Liver (tissue), 9 donors: ENCODE results near the gene ASF1B. TPM values are rescaled to one million over a fixed set of nuclear protein-coding genes. Genes with fewer than 3 reads are reported as not detected.

Source experiments
- DNase-seq: peaks from one replicate; pipeline ENCODE4 v3.0.0-alpha.2; 2017; ENCODE audit warnings: low spot score
- H3K27ac ChIP-seq, 2 donors: one replicate each; pipeline ENCODE4 v1.7.0; 2013; ENCODE audit warnings: inconsistent platforms in 2 of 2, low read length in 2 of 2, control low read depth in 1 of 2, low read depth in 1 of 2, mild to moderate bottlenecking in 1 of 2
- H3K27me3 ChIP-seq, 4 donors: one replicate each; pipeline versions ENCODE4 v1.6.1 to v1.7.0; 2013; ENCODE audit warnings: low read length in 3 of 4, inconsistent platforms in 1 of 4, mild to moderate bottlenecking in 1 of 4, moderate library complexity in 1 of 4; ENCODE audit not compliant: control insufficient read depth in 4 of 4, insufficient read depth in 4 of 4
- H3K36me3 ChIP-seq, 4 donors: one replicate each; pipeline versions ENCODE4 v1.6.1 to v1.7.0; 2013; ENCODE audit warnings: low read length in 3 of 4, mild to moderate bottlenecking in 3 of 4, low read depth in 1 of 4, moderate library complexity in 1 of 4; ENCODE audit not compliant: control insufficient read depth in 4 of 4, insufficient read depth in 3 of 4
- H3K4me1 ChIP-seq, 4 donors: one replicate each; pipeline versions ENCODE4 v1.6.1 to v1.7.0; 2013; ENCODE audit warnings: low read length in 3 of 4, mild to moderate bottlenecking in 3 of 4, moderate library complexity in 1 of 4; ENCODE audit not compliant: control insufficient read depth in 4 of 4, insufficient read depth in 4 of 4
- H3K4me3 ChIP-seq, 3 donors: one replicate each; pipeline versions ENCODE4 v1.6.1 to v1.7.0; 2013; ENCODE audit warnings: low read length in 3 of 3, control low read depth in 1 of 3, low read depth in 1 of 3, mild to moderate bottlenecking in 1 of 3
- H3K9ac ChIP-seq, 2 donors: one replicate each; pipeline ENCODE4 v1.7.0; 2013; ENCODE audit warnings: low read length in 2 of 2, mild to moderate bottlenecking in 2 of 2, moderate library complexity in 2 of 2, control low read depth in 1 of 2, low read depth in 1 of 2
- H3K9me3 ChIP-seq, 4 donors: one replicate each; pipeline versions ENCODE4 v1.6.1 to v1.7.0; 2013; ENCODE audit warnings: low read length in 3 of 4; ENCODE audit not compliant: control insufficient read depth in 4 of 4
- CTCF ChIP-seq: fragments of 150-350 bp; IDR thresholded peaks from 2 replicates; pipeline ENCODE4 v1.5.1; 2017; ENCODE audit warnings: improper control_type of control experiment, low read depth, low read length; ENCODE audit not compliant: missing input control
- EGR1 ChIP-seq, 2 donors: IDR thresholded peaks; 2 replicates each; pipeline ENCODE4 v1.6.1; 2016 to 2018; ENCODE audit warnings: antibody characterized with exemption in 2 of 2, low read depth in 2 of 2
- FOXA1 ChIP-seq: IDR thresholded peaks from 2 replicates; pipeline ENCODE4 v1.6.1; 2016; ENCODE audit warnings: antibody characterized with exemption
- FOXA2 ChIP-seq: IDR thresholded peaks from 2 replicates; pipeline ENCODE4 v1.6.1; 2016; ENCODE audit warnings: antibody characterized with exemption
- GABPA ChIP-seq, 2 donors: IDR thresholded peaks in 1 of 2; conservative IDR thresholded peaks in 1 of 2; 2 replicates each; pipeline ENCODE4 v1.6.1; 2016; ENCODE audit warnings: antibody characterized with exemption in 2 of 2, mild to moderate bottlenecking in 1 of 2, moderate library complexity in 1 of 2
- HNF4A ChIP-seq, 2 donors: conservative IDR thresholded peaks; 2 replicates each; pipeline ENCODE4 v1.6.1; 2016; ENCODE audit warnings: antibody characterized with exemption in 2 of 2, mild to moderate bottlenecking in 2 of 2
- HNF4G ChIP-seq: IDR thresholded peaks from 2 replicates; pipeline ENCODE4 v1.6.1; 2016; ENCODE audit warnings: antibody characterized with exemption
- JUND ChIP-seq, 2 donors: IDR thresholded peaks; 2 replicates each; pipeline ENCODE4 v1.6.1; 2016; ENCODE audit warnings: antibody characterized with exemption in 2 of 2
- MAX ChIP-seq: IDR thresholded peaks from 2 replicates; pipeline ENCODE4 v1.6.1; 2016; ENCODE audit warnings: antibody characterized with exemption
- NR2F2 ChIP-seq: IDR thresholded peaks from 2 replicates; pipeline ENCODE4 v1.6.1; 2016; ENCODE audit warnings: antibody characterized with exemption
- RAD21 ChIP-seq, 2 donors: IDR thresholded peaks; 2 replicates each; pipeline ENCODE4 v1.6.1; 2016; ENCODE audit warnings: antibody characterized with exemption in 2 of 2, mild to moderate bottlenecking in 2 of 2
- REST ChIP-seq: IDR thresholded peaks from 2 replicates; pipeline ENCODE4 v1.6.1; 2016; ENCODE audit warnings: antibody characterized with exemption, mild to moderate bottlenecking
- RXRA ChIP-seq, 2 donors: IDR thresholded peaks; 2 replicates each; pipeline ENCODE4 v1.6.1; 2017 to 2018; ENCODE audit warnings: antibody characterized with exemption in 2 of 2, mild to moderate bottlenecking in 1 of 2
- SP1 ChIP-seq: IDR thresholded peaks from 2 replicates; pipeline ENCODE4 v1.6.1; 2018; ENCODE audit warnings: antibody characterized with exemption, mild to moderate bottlenecking
- YY1 ChIP-seq: IDR thresholded peaks from 2 replicates; pipeline ENCODE4 v1.6.1; 2016; ENCODE audit warnings: antibody characterized with exemption, mild to moderate bottlenecking
- ZBTB33 ChIP-seq: IDR thresholded peaks from 2 replicates; pipeline ENCODE4 v1.6.1; 2016; ENCODE audit warnings: antibody characterized with exemption
- WGBS: extraction: QIAGEN DNeasy Blood & Tissue Kit; methylation state at CpG from one replicate; pipeline ENCODE4 v1.1.7; 2013; 5-methylcytosine and 5-hydroxymethylcytosine counted together
- polyA plus RNA-seq, 2 donors: library from polyadenylated mRNA; stranded (reverse) in 1 of 2; unstranded in 1 of 2; fragments of 200-250 nt in 1 of 2; fragments of >200 nt in 1 of 2; fragmentation: Nextera tagmentation in 1 of 2; extraction: Ambion mirVana in 1 of 2; gene quantifications; one replicate each; pipeline versions ENCODE4 v1.2.1 to v1.2.3, GENCODE V29; 2013 to 2015
- total RNA-seq, 2 donors: library from RNA; depleted of rRNA; stranded (reverse); fragments of >200 nt; gene quantifications; one replicate each; pipeline ENCODE4 v1.2.3, GENCODE V29; 2014
- donor health status: healthy.
- donor health status: healthy.
- donor health status: healthy.
- donor health status: healthy.
- donor health status: healthy.

ASF1B gene
- total and polyA plus RNA-seq, 4 donors, result 0.25 to 20.5 (median 1.6) TPM

- Histone ChIP-seq H3K27me3 (no peaks in the 10 kb centered on the region), H3K4me1 (no peaks in the 10 kb centered on the region), H3K36me3 (no peaks in the 10 kb centered on the region), H3K4me3 (no peak overlapping the region), H3K9me3 (no peaks in the 10 kb centered on the region), H3K9ac (no peak overlapping the region), H3K27ac (no peak overlapping the region)
- TF ChIP-seq JUND (IDR thresholded peaks at IDR 0.05), result no peak
- no peak for TF ChIP-seq ZBTB33
- no peak for TF ChIP-seq HNF4A (conservative IDR thresholded peaks at IDR 0.05)
- TF ChIP-seq REST, result no peak
- no peak for TF ChIP-seq HNF4G
- TF ChIP-seq CTCF, result no peak
- no peak for TF ChIP-seq EGR1 (IDR thresholded peaks at IDR 0.05; ENCODE audit: low read depth in 2 of 2)
- TF ChIP-seq YY1, result no peak
- TF ChIP-seq SP1, result no peak
- no peak for TF ChIP-seq RXRA (IDR thresholded peaks at IDR 0.05)
- TF ChIP-seq RAD21 (IDR thresholded peaks at IDR 0.05), result no peak
- 81% methylated on average over 8 of the region's 8 CpGs for WGBS
- no peak for DNase-seq
Observed at GRCh38 chr19:14182476-14182875, 46.1 kb upstream of the ASF1B start.

- H3K9me3 ChIP-seq, result no peaks in the 10 kb centered on the region
- H3K27me3 ChIP-seq, result no peaks in the 10 kb centered on the region
- H3K9ac ChIP-seq, result no peak overlapping the region
- H3K36me3 ChIP-seq, result no peaks in the 10 kb centered on the region
- DNase-seq, result no peak
- H3K27ac ChIP-seq, result no peak overlapping the region
- H3K4me3 ChIP-seq, result no peak overlapping the region
- WGBS, result 96% methylated on average over 6 of the region's 6 CpGs
- no peaks in the 10 kb centered on the region for H3K4me1 ChIP-seq
- TF ChIP-seq YY1 (no peak), ZBTB33 (no peak), RAD21 (IDR thresholded peaks at IDR 0.05) (no peak), REST (no peak), CTCF (no peak), FOXA2 (no peak), NR2F2 (no peak), JUND (IDR thresholded peaks at IDR 0.05) (no peak), RXRA (IDR thresholded peaks at IDR 0.05) (no peak), MAX (no peak), FOXA1 (no peak), HNF4A (conservative IDR thresholded peaks at IDR 0.05) (no peak), SP1 (no peak), EGR1 (IDR thresholded peaks at IDR 0.05; ENCODE audit: low read depth in 2 of 2) (no peak), HNF4G (no peak), GABPA (IDR thresholded peaks at IDR 0.05 in 1 of 2, conservative IDR thresholded peaks at IDR 0.05 in 1 of 2) (no peak)
Observed at GRCh38 chr19:14181906-14182305, 45.5 kb upstream of the ASF1B start.
